Stimulated activated CD4-positive, alpha-beta T cell treated with anti-CD3 and anti-CD28 coated beads, Interleukin-12 subunit alpha, Interleukin-12 subunit beta, amount 100 ng/mL, for 48 hours (primary cell): ENCODE results near the gene SHPK.

Experiments
- DNase-seq, 3 donors: peaks; one replicate each; pipeline ENCODE4 v3.0.0-alpha.2; 2020; ENCODE audit warnings: low read depth in 2 of 3, low spot score in 1 of 3

Gene SHPK

DNA sequence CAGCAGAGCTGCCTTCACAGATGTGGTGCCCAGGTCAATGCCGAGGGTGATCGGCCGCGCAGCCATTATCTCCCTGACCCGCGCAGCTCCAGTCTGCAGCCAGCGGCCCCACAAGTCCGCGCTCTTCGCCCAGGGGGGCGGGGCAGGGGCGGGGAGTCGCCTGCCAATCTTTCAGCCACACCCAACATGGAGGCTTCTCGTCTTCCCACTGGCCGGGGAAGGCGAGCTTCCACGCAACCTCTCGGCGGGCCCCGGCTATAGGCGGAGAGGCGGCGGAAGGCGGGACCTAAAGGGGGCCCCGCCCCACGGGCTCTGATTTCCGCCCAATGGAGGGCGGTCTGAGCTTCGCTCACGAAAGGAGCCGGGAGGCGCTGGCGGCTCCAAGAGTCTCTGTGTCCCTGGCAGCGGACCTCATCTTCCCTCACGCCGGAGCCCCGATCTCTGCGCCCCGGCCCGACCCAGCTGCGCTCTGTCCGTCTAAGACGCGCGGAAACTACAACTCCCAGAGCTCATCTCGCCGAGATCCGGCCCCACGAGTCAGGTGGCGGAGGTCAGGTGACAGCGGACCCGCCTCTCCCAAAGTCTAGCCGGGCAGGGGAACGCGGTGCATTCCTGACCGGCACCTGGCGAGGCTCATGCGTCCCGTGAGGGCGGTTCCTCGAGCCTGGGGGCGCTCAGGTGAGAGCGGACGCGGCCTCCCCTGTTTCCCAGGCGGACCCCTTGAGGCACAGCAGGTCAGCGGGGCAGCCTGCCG, at the start of gene SHPK, which contains the start of gene CTNS:
SHPK (minus strand) TSS at position 97 of the 754 bp plus-strand sequence; CDS start at position 66, 31 bp downstream.
CTNS (plus strand) TSS at position 607 of the 754 bp plus-strand sequence. CDS start 3,447 bp downstream, outside the sequence.
- peak; percentile 92 to 93 (median 93) for DNase-seq

DNA sequence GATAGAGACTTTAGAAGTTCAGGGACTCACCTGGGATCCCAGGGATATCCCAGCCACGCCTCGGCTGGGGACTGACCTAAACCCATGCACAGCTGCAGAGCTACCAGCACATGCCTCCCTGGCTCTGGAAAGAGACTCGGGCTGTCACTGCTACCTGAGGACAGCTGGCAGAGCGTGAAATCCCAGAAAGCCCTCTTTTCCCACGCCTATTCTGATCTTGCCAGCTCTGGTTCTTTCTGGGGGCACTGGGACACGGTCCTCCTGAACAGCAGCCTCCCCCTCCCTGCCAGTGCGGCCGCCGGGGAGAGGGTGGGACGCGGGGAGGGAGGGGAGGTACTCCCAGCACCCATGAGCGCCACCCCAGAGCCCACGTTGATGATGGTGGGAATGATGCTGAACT, 49.1 kb upstream of the SHPK start:
- DNase-seq: no peak

DNA sequence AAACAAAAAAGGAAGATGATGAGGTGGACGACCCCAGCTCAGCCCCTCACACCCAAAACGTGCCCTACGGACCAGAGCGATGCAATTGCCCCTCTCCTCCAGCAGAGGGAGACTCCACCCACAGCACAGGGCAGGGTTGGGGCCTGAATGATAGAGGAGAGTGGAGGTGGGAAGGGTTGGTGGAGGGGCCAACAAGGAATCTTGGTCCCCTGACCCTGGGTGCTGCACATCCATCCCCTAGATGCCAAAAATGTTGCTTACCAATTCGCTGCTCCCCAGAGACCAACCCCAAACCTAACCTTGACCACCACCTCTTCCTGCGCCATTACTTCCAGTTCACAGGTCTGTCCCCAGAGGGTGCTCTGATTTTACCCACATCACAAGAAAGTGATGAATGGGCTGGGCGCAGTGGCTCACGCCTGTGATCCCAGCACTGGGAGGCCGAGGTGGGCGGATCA, 47.0 kb upstream of the SHPK start:
- DNase-seq: peak; percentile 34 to 76 (median 37)

DNA sequence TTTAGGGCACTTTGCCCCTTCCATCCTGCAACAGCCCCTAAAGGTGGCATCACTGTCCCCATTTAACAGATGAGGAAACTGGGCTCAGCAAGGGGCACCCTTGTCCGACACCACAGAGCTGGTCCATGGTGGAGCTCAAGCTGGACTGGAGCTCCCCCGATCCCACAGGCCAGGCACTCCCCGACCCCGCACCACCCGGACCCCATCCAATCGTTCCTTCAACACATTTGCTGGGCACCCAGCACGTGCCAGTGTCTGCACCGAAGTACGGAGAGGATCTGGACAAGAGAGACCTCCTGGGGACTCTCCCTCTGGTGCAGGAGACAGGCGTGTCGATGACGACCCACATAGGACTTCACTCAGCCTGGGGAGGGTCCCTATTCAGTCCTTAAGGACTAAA, 46.0 kb upstream of the SHPK start:
- DNase-seq: no peak

GRCh38 chr17:3681565-3681964, 45.5 kb upstream of the SHPK start:
- DNase-seq: no peak

DNA sequence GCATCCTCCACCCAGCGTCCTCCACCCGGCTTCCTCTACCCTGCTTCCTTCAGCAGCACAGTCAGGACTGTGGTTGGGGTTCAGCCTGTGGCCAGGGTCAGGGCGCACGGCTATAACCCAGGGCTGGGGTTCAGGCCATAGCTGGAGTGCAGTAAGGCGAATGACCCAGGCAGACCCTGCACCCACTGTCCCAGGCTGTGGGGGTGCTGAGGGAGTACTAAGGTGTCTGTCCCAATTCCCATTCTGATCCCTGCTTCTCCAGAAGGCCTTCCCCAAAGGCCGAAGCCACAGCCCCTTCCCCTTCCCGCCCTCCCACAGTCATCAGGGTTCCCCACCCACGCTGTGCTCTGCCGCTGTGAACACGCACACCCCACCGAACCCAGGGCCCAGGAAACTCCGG, 45.0 kb upstream of the SHPK start:
- no peak for DNase-seq

- no peak for DNase-seq
Observed at GRCh38 chr17:3679531-3680126, 43.6 kb upstream of the SHPK start.

GRCh38 chr17:3678821-3679530, 42.9 kb upstream of the SHPK start:
- DNase-seq: no peak

DNA sequence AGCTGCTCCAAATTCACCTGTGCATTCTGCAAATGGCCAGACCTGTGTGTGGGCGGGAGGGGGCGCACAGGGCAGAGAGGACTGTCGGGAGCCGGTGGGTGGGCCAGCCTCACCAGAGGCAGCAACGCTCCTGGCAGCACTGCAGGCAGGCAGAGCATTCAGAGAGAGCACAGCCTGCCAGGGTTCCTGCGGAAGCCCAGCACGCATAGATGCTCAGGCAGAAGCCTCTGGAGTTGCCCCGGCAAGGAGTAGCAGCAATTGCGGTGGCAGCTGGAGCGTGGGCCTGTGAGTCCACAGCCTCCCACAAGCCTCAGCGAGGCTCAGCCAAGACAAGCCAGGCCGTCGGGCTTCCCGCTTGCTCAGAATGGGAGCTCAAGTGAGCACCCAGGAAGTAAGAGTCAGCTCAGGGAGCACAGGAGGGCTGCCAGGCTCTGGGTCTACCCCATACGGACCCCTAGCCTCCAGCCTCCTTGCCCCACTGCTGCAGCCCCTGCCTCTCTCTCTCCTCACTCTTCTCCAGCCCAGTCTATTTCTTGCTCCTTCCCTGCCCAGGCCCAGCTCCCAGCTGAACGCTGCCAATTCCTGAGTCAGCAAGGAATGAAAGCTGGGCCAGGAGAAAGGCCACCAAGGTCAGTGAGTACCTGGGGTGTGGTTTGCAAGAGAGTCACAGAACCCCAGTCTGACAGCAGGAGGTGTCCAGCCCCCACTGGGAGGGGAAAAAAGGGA, 42.2 kb upstream of the SHPK start:
- no peak for DNase-seq

GRCh38 chr17:3675886-3676285, 39.8 kb upstream of the SHPK start:
- no peak for DNase-seq

- no peak for DNase-seq
Observed at GRCh38 chr17:3672571-3672970, 36.5 kb upstream of the SHPK start.

GRCh38 chr17:3669548-3669947, 33.5 kb upstream of the SHPK start:
- no peak for DNase-seq

- no peak for DNase-seq
Observed at GRCh38 chr17:3669085-3669347, 33.0 kb upstream of the SHPK start.

DNA sequence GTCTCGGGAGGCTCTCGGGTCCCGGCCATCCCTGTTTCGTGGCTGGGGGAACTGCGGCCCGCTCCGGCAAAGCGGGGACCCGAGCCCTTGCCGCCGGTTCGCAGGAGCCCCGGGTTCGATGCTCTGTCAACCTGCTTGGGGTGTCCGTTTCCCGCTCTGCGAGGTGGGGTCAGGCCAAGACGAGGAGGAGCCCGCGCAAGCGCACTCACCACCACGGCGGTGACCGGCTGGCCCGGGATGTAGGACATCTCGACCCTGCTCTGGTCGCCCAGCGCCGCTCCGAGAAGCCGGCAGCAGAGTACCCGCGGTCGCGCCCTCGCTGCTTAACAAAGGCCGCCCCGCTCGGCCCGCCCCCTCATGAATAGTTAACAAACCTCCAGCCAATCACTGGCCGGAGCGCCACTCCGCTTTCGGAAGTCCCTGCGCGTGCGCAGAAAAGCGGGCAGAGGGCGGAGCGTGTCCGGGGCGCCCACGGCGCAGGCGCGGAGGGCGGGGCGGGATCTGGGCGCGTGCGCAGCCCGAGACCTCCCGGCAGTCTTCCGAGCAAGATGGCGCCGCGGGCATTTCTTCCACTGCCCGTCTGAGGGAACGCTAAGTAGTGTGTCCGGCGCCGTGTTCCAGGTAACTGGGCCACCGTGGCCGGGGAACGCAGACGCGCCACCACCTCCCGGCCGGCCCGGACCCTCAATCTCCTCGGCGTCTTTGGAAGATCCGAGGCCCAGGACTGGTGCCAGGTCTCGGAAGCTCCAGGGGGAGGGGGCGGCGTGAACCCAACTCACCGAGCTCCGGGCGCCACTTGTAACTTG, 32.4 kb upstream of the SHPK start, which contains the start of the genes EMC6 and TAX1BP3:
EMC6 (plus strand) TSS at position 534 of the 806 bp plus-strand sequence. CDS start 335 bp downstream, outside the sequence.
TAX1BP3 (minus strand) TSS at position 300 of the 806 bp plus-strand sequence; CDS start at position 248, 52 bp downstream.
- peak; percentile 97 to 98 (median 97) for DNase-seq

- no peak for DNase-seq
Observed at GRCh38 chr17:3667366-3668278, 31.6 kb upstream of the SHPK start.

GRCh38 chr17:3666516-3666915, 30.5 kb upstream of the SHPK start:
- no peak for DNase-seq

GRCh38 chr17:3665834-3666233, 29.8 kb upstream of the SHPK start:
- no peak for DNase-seq

- no peak for DNase-seq
Observed at GRCh38 chr17:3663102-3664011, 27.3 kb upstream of the SHPK start.
